ENCODE measurements around the gene HAGH. TPM values are rescaled to one million over a fixed set of nuclear protein-coding genes. Genes with fewer than 3 reads are reported as not detected.

Gene HAGH
- total and polyA plus RNA-seq, 9 of the 15 experiments (the other 6 are each of a cell fraction or from before 2014, with no cell fraction given), result 0.46 to 35.1 (median 16.8) TPM

DNA sequence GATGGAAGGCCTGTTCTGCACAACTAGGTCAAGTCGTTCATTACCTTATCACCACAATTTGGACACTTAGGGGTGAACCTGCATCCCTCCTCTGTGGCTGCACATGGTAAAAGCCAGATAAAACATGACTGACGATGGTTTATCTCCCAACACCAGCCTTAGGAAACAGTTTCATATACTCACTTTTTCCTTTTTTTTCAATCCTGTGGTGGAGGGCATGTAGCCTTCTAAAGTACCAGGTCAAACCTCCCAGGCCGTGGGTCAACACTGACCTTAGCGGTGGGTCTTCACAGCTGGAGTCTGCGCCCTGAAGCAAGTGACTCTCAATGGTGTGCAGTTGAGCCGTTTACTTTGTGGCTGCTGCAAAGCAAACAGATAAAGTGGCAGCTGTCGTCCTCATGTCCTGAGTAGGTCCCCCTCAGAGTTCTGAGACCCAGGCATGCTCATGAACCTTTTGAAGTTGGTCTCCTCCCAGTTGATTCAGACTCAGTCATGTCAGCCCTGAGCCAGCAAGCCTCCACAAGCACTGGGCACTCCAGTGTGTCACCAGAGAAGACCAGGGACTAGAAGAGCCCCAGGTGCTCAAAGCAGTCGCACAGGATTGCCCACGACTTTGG is 6.3 kb upstream of the HAGH start (continued):
- TF ChIP-seq, protein P1, sequence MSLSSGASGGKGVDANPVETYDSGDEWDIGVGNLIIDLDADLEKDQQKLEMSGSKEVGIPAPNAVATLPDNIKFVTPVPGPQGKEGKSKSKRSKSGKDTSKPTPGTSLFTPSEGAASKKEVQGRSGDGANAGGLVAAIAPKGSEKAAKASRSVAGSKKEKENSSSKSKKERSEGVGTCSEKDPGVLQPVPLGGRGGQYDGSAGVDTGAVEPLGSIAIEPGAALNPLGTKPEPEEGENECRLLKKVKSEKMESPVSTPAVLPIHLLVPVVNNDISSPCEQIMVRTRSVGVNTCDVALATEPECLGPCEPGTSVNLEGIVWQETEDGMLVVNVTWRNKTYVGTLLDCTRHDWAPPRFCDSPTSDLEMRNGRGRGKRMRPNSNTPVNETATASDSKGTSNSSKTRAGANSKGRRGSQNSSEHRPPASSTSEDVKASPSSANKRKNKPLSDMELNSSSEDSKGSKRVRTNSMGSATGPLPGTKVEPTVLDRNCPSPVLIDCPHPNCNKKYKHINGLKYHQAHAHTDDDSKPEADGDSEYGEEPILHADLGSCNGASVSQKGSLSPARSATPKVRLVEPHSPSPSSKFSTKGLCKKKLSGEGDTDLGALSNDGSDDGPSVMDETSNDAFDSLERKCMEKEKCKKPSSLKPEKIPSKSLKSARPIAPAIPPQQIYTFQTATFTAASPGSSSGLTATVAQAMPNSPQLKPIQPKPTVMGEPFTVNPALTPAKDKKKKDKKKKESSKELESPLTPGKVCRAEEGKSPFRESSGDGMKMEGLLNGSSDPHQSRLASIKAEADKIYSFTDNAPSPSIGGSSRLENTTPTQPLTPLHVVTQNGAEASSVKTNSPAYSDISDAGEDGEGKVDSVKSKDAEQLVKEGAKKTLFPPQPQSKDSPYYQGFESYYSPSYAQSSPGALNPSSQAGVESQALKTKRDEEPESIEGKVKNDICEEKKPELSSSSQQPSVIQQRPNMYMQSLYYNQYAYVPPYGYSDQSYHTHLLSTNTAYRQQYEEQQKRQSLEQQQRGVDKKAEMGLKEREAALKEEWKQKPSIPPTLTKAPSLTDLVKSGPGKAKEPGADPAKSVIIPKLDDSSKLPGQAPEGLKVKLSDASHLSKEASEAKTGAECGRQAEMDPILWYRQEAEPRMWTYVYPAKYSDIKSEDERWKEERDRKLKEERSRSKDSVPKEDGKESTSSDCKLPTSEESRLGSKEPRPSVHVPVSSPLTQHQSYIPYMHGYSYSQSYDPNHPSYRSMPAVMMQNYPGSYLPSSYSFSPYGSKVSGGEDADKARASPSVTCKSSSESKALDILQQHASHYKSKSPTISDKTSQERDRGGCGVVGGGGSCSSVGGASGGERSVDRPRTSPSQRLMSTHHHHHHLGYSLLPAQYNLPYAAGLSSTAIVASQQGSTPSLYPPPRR (CRISPR knock-in tag; IDR thresholded peaks at IDR 0.05; ENCODE audit: borderline replicate concordance), result peak; percentile 98
- TF ChIP-seq SMAD3 (CRISPR knock-in tag; conservative IDR thresholded peaks at IDR 0.05) (peak; percentile 68; the same call in 1 of the 2 replicates), MEF2A (IDR thresholded peaks at IDR 0.05; ENCODE audit: control insufficient read depth, low read depth, low read length) (no peak), ZNF431 (CRISPR knock-in tag; IDR thresholded peaks at IDR 0.05) (no peak), KLF10 (CRISPR knock-in tag; IDR thresholded peaks at IDR 0.05) (no peak), BRF2 (IDR thresholded peaks at IDR 0.05; ENCODE audit: borderline replicate concordance, insufficient read depth, insufficient read length) (no peak), CCAR2 (IDR thresholded peaks at IDR 0.05; ENCODE audit: low read depth, low read length) (no peak), ELF1 (tag; IDR thresholded peaks at IDR 0.05) (no peak), HNRNPH1 (optimal IDR thresholded peaks at IDR 0.05; ENCODE audit: low read depth, low read length) (no peak), SREBF2 (CRISPR knock-in tag; IDR thresholded peaks at IDR 0.05) (no peak), ZNF395 (CRISPR knock-in tag; IDR thresholded peaks at IDR 0.05) (peak; percentile 96), GTF3C2 (IDR thresholded peaks at IDR 0.05; ENCODE audit: borderline replicate concordance, extremely low read depth, insufficient read length) (no peak)
- TF ChIP-seq, protein P2, sequence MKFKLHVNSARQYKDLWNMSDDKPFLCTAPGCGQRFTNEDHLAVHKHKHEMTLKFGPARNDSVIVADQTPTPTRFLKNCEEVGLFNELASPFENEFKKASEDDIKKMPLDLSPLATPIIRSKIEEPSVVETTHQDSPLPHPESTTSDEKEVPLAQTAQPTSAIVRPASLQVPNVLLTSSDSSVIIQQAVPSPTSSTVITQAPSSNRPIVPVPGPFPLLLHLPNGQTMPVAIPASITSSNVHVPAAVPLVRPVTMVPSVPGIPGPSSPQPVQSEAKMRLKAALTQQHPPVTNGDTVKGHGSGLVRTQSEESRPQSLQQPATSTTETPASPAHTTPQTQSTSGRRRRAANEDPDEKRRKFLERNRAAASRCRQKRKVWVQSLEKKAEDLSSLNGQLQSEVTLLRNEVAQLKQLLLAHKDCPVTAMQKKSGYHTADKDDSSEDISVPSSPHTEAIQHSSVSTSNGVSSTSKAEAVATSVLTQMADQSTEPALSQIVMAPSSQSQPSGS (CRISPR knock-in tag; IDR thresholded peaks at IDR 0.05), result no peak

Measured in K562 (cell line).